IMR-90 (cell line): ENCODE measurements around the gene LARP7. TPM values are rescaled to one million over a fixed set of nuclear protein-coding genes. Genes with fewer than 3 reads are reported as not detected.
"Not testable (repeated sequence)": the region's sequence is repeated elsewhere in the genome, so short reads cannot be mapped to it uniquely, and the experiment has no call there.

Experiments
- ATAC-seq: fragments of 200-7000 bp; cut with Tn5 transposase; 2 replicates; pipeline ENCODE4 v1.9.1; 2020; ENCODE audit warnings: low read depth, mild to moderate bottlenecking, moderate library complexity
- BruUV-seq: library from RNA; stranded (reverse); fragments of 400-500 nt; replicated peaks from 2 replicates; lab custom pipeline; 2021; lab: Mats Ljungman, UMichigan
- CTCF ChIA-PET: fragments of 300-600 bp; formaldehyde crosslinking; extraction: SDS; loops from one replicate; lab custom pipeline; 2021; ENCODE audit warnings: antibody characterized with exemption; lab: Yijun Ruan, JAX
- POLR2A ChIA-PET: fragments of 300-600 bp; sonication (Branson Sonifier 250); formaldehyde crosslinking; loops from one replicate; lab custom pipeline; 2022; ENCODE audit warnings: antibody characterized with exemption; ENCODE audit not compliant: unreplicated experiment; lab: Charles Lee
- DNase-seq: peaks from one replicate; pipeline ENCODE4 v3.0.0; 2013
- H2AFZ ChIP-seq: replicated peaks from 2 replicates; pipeline ENCODE3; 2013; ENCODE audit warnings: low read length, mild to moderate bottlenecking; ENCODE audit not compliant: poor library complexity
- H2AK5ac ChIP-seq: 2 replicates; pipeline ENCODE4 v1.6.1; 2013; ENCODE audit warnings: low read depth, low read length, inconsistent platforms
- H2AK9ac ChIP-seq: replicated peaks from 2 replicates; pipeline ENCODE3; 2013; ENCODE audit warnings: mild to moderate bottlenecking, low read depth, low read length, moderate library complexity; ENCODE audit not compliant: poor library complexity
- H2BK120ac ChIP-seq: 2 replicates; pipeline ENCODE4 v1.6.1; 2013; ENCODE audit warnings: low read depth, low read length, inconsistent platforms
- H2BK15ac ChIP-seq: 3 replicates; pipeline ENCODE4 v1.6.1; 2013; ENCODE audit warnings: low read depth, low read length, inconsistent platforms
- H2BK20ac ChIP-seq: 2 replicates; pipeline ENCODE4 v1.6.1; 2013; ENCODE audit warnings: low read depth, mild to moderate bottlenecking, inconsistent platforms, low read length, moderate library complexity
- H2BK5ac ChIP-seq: 2 replicates; pipeline ENCODE4 v1.6.1; 2013; ENCODE audit warnings: mild to moderate bottlenecking, low read depth, low read length, inconsistent platforms; ENCODE audit not compliant: poor library complexity, severe bottlenecking
- H3K14ac ChIP-seq: replicated peaks from 2 replicates; pipeline ENCODE4 v1.6.1; 2013; ENCODE audit warnings: low read depth, low read length, inconsistent platforms
- H3K18ac ChIP-seq: 2 replicates; pipeline ENCODE4 v1.6.1; 2013; ENCODE audit warnings: low read depth, low read length, control low read depth
- H3K23ac ChIP-seq: 2 replicates; pipeline ENCODE4 v1.6.1; 2013; ENCODE audit warnings: low read depth, low read length, inconsistent platforms
- H3K27ac ChIP-seq: 2 replicates; pipeline ENCODE4 v1.5.1; 2013; ENCODE audit warnings: mild to moderate bottlenecking, control low read depth, low read length; ENCODE audit not compliant: insufficient read depth
- H3K27me3 ChIP-seq: 2 replicates; pipeline ENCODE4 v1.6.1; 2013; ENCODE audit warnings: low read length; ENCODE audit not compliant: control insufficient read depth, insufficient read depth
- H3K36me3 ChIP-seq: 2 replicates; pipeline ENCODE4 v1.6.1; 2013; ENCODE audit warnings: low read length, mixed read lengths; ENCODE audit not compliant: control insufficient read depth, insufficient read depth
- H3K4ac ChIP-seq: 2 replicates; pipeline ENCODE4 v1.6.1; 2013; ENCODE audit warnings: low read depth, low read length, inconsistent platforms
- H3K4me1 ChIP-seq: 2 replicates; pipeline ENCODE4 v1.6.1; 2013; ENCODE audit warnings: low read length, mixed read lengths; ENCODE audit not compliant: control insufficient read depth, insufficient read depth
- H3K4me2 ChIP-seq: 2 replicates; pipeline ENCODE4 v1.6.1; 2013; ENCODE audit warnings: low read depth, mild to moderate bottlenecking, control low read depth, low read length, moderate library complexity
- H3K4me3 ChIP-seq: 2 replicates; pipeline ENCODE4 v1.5.1; 2013; ENCODE audit warnings: low read depth, mild to moderate bottlenecking, control low read depth, low read length, moderate library complexity; ENCODE audit not compliant: insufficient read depth
- H3K56ac ChIP-seq: 2 replicates; pipeline ENCODE4 v1.6.1; 2013; ENCODE audit warnings: low read length, inconsistent platforms; ENCODE audit not compliant: insufficient read depth; ENCODE audit errors: extremely low read depth
- H3K79me1 ChIP-seq, 2 experiments: 2 replicates each; pipeline ENCODE4 v1.6.1; 2013; ENCODE audit warnings: low read length in 2 of 2, inconsistent platforms in 1 of 2, low read depth in 1 of 2
- H3K9ac ChIP-seq: 2 replicates; pipeline ENCODE4 v1.6.1; 2013; ENCODE audit warnings: low read depth, low read length, control low read depth
- H3K9me1 ChIP-seq: 2 replicates; pipeline ENCODE4 v1.6.1; 2013; ENCODE audit warnings: low read length, inconsistent platforms; ENCODE audit not compliant: insufficient read depth
- H3K9me3 ChIP-seq: 2 replicates; pipeline ENCODE4 v1.6.1; 2013; ENCODE audit warnings: low read length; ENCODE audit not compliant: control insufficient read depth, insufficient read depth
- H4K20me1 ChIP-seq: 2 replicates; pipeline ENCODE4 v1.6.1; 2013; ENCODE audit warnings: low read length, inconsistent platforms; ENCODE audit not compliant: insufficient read depth
- H4K5ac ChIP-seq: 2 replicates; pipeline ENCODE4 v1.6.1; 2013; ENCODE audit warnings: mild to moderate bottlenecking, low read depth, low read length, control low read depth
- H4K8ac ChIP-seq, 2 experiments: 2 replicates each; pipeline ENCODE4 v1.6.1; 2013; ENCODE audit warnings: low read depth in 2 of 2, low read length in 2 of 2, control low read depth in 1 of 2, inconsistent platforms in 1 of 2
- H4K91ac ChIP-seq: 2 replicates; pipeline ENCODE4 v1.6.1; 2013; ENCODE audit warnings: low read depth, low read length, inconsistent platforms; ENCODE audit not compliant: insufficient read depth
- USF2 ChIP-seq: fragments of 150-350 bp; IDR thresholded peaks from 2 replicates; pipeline ENCODE4 v1.6.1; 2017; ENCODE audit warnings: mild to moderate bottlenecking, antibody characterized with exemption, low read length, low read depth
- WGBS, 2 experiments: methylation state at CpG; one replicate each; pipeline versions ENCODE4 v1.1.5 to v1.1.7; 2013; ENCODE audit warnings: missing lambda C conversion rate in 2 of 2; ENCODE audit not compliant: insufficient read length in 1 of 2; ENCODE audit errors: extremely low coverage in 2 of 2; 5-methylcytosine and 5-hydroxymethylcytosine counted together
- dilution Hi-C: fragments of 300-500 bp; cut with HindIII; formaldehyde crosslinking; loops from one replicate; pipeline ENCODE4 v1.14.3; 2018; ENCODE audit warnings: low sequenced_read_pairs; ENCODE audit not compliant: unreplicated experiment
- in situ Hi-C: fragments of 300-500 bp; cut with MboI; formaldehyde crosslinking; loops from 3 replicates; pipeline ENCODE4 v1.14.3; 2019; ENCODE audit warnings: low sequenced_read_pairs, inconsistent platforms, mixed read lengths
- intact Hi-C: fragments of 100-400 bp; cut with micrococcal nuclease; formaldehyde crosslinking; loops from 2 replicates; pipeline ENCODE4 v1.10.0; 2022
- polyA plus RNA-seq, 3 experiments: library from polyadenylated mRNA; depleted of rRNA; stranded (reverse); fragments of >200 nt; gene quantifications; 2 replicates each; pipeline ENCODE4 v1.2.3, GENCODE V29; 2012; ENCODE audit warnings: low replicate concordance in 1 of 3
- total RNA-seq: library from RNA; depleted of rRNA; stranded (reverse); fragments of >200 nt; gene quantifications from 2 replicates; pipeline ENCODE4 v1.2.3, GENCODE V29; 2012

The LARP7 gene
- total and polyA plus RNA-seq, 2 of the 4 experiments (the other 2 are of a cell fraction): 5.9 to 15.3 TPM

GRCh38 chr4:112704991-112705845 lies 68.3 kb downstream of the LARP7 start (continued):
- TF ChIP-seq USF2: no peak

- dilution Hi-C loops, H3K4ac ChIP-seq, POLR2A ChIA-PET, H3K4me3 ChIP-seq, H2BK5ac ChIP-seq, CTCF ChIA-PET, H2BK120ac ChIP-seq, H4K20me1 ChIP-seq, H3K18ac ChIP-seq, H2BK20ac ChIP-seq, H4K8ac ChIP-seq, H2AK5ac ChIP-seq, H3K36me3 ChIP-seq, H4K91ac ChIP-seq, intact Hi-C loops, H3K56ac ChIP-seq, H3K14ac ChIP-seq, H4K5ac ChIP-seq, H3K9me3 ChIP-seq, in situ Hi-C loops, H3K9ac ChIP-seq, H3K9me1 ChIP-seq, DNase-seq, H2BK15ac ChIP-seq, H3K79me1 ChIP-seq, H2AK9ac ChIP-seq, H3K4me1 ChIP-seq, H3K27ac ChIP-seq, BruUV-seq: not testable (repeated sequence)
- peak overlapping the region; percentile 19; the same call in 1 of the 2 replicates for H3K4me2 ChIP-seq
- H2AFZ ChIP-seq: peak overlapping the region; percentile 71
- ATAC-seq: peak; percentile 85
- 2% methylated on average over 10 of the region's 74 CpGs; no CpG with 5 or more reads in 1 of the 2 experiments for whole genome bisulfite sequencing, 2 experiments
- peak overlapping the region; percentile 7; the same call in 1 of the 2 replicates for H3K23ac ChIP-seq
- peaks cover 23% of the 10 kb centered on the region for H3K27me3 ChIP-seq
These were observed 69.2 kb downstream of the LARP7 start for GRCh38 chr4:112705891-112706839.
